Stimulated activated memory B cell treated with anti-CD40 and anti-IgM and Interleukin-4, amounts not matched to agents 10 μg/mL and 1 μg/mL and 100 μg/mL, for 72 hours (primary cell): ENCODE measurements around the gene SPATA16.
"Not testable (repeated sequence)": the region's sequence is repeated elsewhere in the genome, so short reads cannot be mapped to it uniquely, and the experiment has no call there.

Experiments used
- ATAC-seq: fragments of 150-1000 bp; cut with Tn5 transposase; 2 replicates; pipeline ENCODE4 v1.10.0; 2021
- H3K27ac Mint-ChIP-seq: one replicate; pipeline ENCODE4 v1.8.0; 2022; ENCODE audit warnings: mild to moderate bottlenecking, mixed read lengths
- H3K27me3 Mint-ChIP-seq: one replicate; pipeline ENCODE4 v1.8.0; 2022; ENCODE audit warnings: mixed read lengths
- H3K36me3 Mint-ChIP-seq: one replicate; pipeline ENCODE4 v1.8.0; 2022; ENCODE audit warnings: mixed read lengths
- H3K4me1 Mint-ChIP-seq: one replicate; pipeline ENCODE4 v1.8.0; 2022; ENCODE audit warnings: mixed read lengths
- H3K4me3 Mint-ChIP-seq: one replicate; pipeline ENCODE4 v1.8.0; 2022; ENCODE audit warnings: mild to moderate bottlenecking, moderate library complexity, mixed read lengths
- H3K9me3 Mint-ChIP-seq: one replicate; pipeline ENCODE4 v1.8.0; 2022; ENCODE audit warnings: mixed read lengths

The SPATA16 gene

GRCh38 chr3:172868582-172869200 lies 272.3 kb downstream of the SPATA16 start:
- Mint-ChIP-seq H3K4me1 (no peaks in the 10 kb centered on the region), H3K4me3 (no peak overlapping the region), H3K27ac (no peak overlapping the region), H3K9me3 (no peaks in the 10 kb centered on the region), H3K27me3 (no peaks in the 10 kb centered on the region), H3K36me3 (no peaks in the 10 kb centered on the region)
- ATAC-seq, result no peak

- H3K27ac Mint-ChIP-seq, H3K36me3 Mint-ChIP-seq, H3K4me1 Mint-ChIP-seq, H3K4me3 Mint-ChIP-seq, H3K9me3 Mint-ChIP-seq, ATAC-seq, H3K27me3 Mint-ChIP-seq: not testable (repeated sequence)
Measured at GRCh38 chr3:172866726-172867350, 274.2 kb downstream of the SPATA16 start.

- H3K4me3 Mint-ChIP-seq, result no peak overlapping the region
- no peak overlapping the region for H3K27ac Mint-ChIP-seq
Measured at GRCh38 chr3:172859041-172859440, 282.0 kb downstream of the SPATA16 start.

GRCh38 chr3:172856795-172857742 lies 284.0 kb downstream of the SPATA16 start:
- no peak overlapping the region for H3K4me3 Mint-ChIP-seq
- H3K36me3 Mint-ChIP-seq, result no peaks in the 10 kb centered on the region
- H3K27ac Mint-ChIP-seq, result no peak overlapping the region

More at GRCh38 chr3:172859041-172859440, 282.0 kb downstream of the SPATA16 start:
- no peaks in the 10 kb centered on the region for H3K4me1 Mint-ChIP-seq
- H3K27me3 Mint-ChIP-seq, result no peaks in the 10 kb centered on the region
- no peaks in the 10 kb centered on the region for H3K9me3 Mint-ChIP-seq
- ATAC-seq, result no peak
- no peaks in the 10 kb centered on the region for H3K36me3 Mint-ChIP-seq

GRCh38 chr3:172855037-172855436 lies 286.0 kb downstream of the SPATA16 start:
- H3K36me3 Mint-ChIP-seq, result no peaks in the 10 kb centered on the region
- ATAC-seq, result no peak
- peaks cover 12% of the 10 kb centered on the region for H3K27me3 Mint-ChIP-seq
- no peak overlapping the region for H3K27ac Mint-ChIP-seq
- H3K9me3 Mint-ChIP-seq, result no peaks in the 10 kb centered on the region
- no peak overlapping the region for H3K4me3 Mint-ChIP-seq
- no peaks in the 10 kb centered on the region for H3K4me1 Mint-ChIP-seq

More at GRCh38 chr3:172856795-172857742, 284.0 kb downstream of the SPATA16 start:
- no peaks in the 10 kb centered on the region for H3K27me3 Mint-ChIP-seq
- H3K4me1 Mint-ChIP-seq, result no peaks in the 10 kb centered on the region
- ATAC-seq, result no peak
- H3K9me3 Mint-ChIP-seq, result no peaks in the 10 kb centered on the region

GRCh38 chr3:172853921-172854666 lies 286.9 kb downstream of the SPATA16 start:
- Mint-ChIP-seq H3K4me3 (no peak overlapping the region), H3K4me1 (no peaks in the 10 kb centered on the region), H3K9me3 (no peaks in the 10 kb centered on the region), H3K27ac (no peak overlapping the region), H3K36me3 (no peaks in the 10 kb centered on the region), H3K27me3 (peaks cover 16% of the 10 kb centered on the region)
- no peak for ATAC-seq

- Mint-ChIP-seq H3K27me3 (peaks cover 16% of the 10 kb centered on the region), H3K27ac (no peak overlapping the region), H3K9me3 (no peaks in the 10 kb centered on the region), H3K4me1 (no peaks in the 10 kb centered on the region), H3K4me3 (no peak overlapping the region), H3K36me3 (no peaks in the 10 kb centered on the region)
- no peak for ATAC-seq
Measured at GRCh38 chr3:172853005-172853404, 288.0 kb downstream of the SPATA16 start.

GRCh38 chr3:172848910-172849309 lies 292.1 kb downstream of the SPATA16 start:
- no peak for ATAC-seq
- peaks cover 16% of the 10 kb centered on the region for H3K27me3 Mint-ChIP-seq
- no peak overlapping the region for H3K4me3 Mint-ChIP-seq
- peaks cover 2% of the 10 kb centered on the region for H3K9me3 Mint-ChIP-seq
- no peak overlapping the region for H3K27ac Mint-ChIP-seq
- H3K36me3 Mint-ChIP-seq, result no peaks in the 10 kb centered on the region
- peaks cover 8% of the 10 kb centered on the region for H3K4me1 Mint-ChIP-seq

- no peak for ATAC-seq
- Mint-ChIP-seq H3K27ac (no peak overlapping the region), H3K4me3 (no peak overlapping the region), H3K9me3 (peaks cover 2% of the 10 kb centered on the region), H3K27me3 (peaks cover 25% of the 10 kb centered on the region), H3K4me1 (peaks cover 8% of the 10 kb centered on the region), H3K36me3 (no peaks in the 10 kb centered on the region)
Measured at GRCh38 chr3:172847292-172847691, 293.7 kb downstream of the SPATA16 start.

GRCh38 chr3:172846706-172847105 lies 294.3 kb downstream of the SPATA16 start:
- no peak for ATAC-seq
- Mint-ChIP-seq H3K27me3 (peaks cover 25% of the 10 kb centered on the region), H3K27ac (no peak overlapping the region), H3K9me3 (peaks cover 2% of the 10 kb centered on the region), H3K4me3 (no peak overlapping the region), H3K4me1 (peaks cover 8% of the 10 kb centered on the region), H3K36me3 (no peaks in the 10 kb centered on the region)

- H3K9me3 Mint-ChIP-seq, result peaks cover 3% of the 10 kb centered on the region
- H3K27me3 Mint-ChIP-seq, result peaks cover 24% of the 10 kb centered on the region
Measured at GRCh38 chr3:172846103-172846561, 294.9 kb downstream of the SPATA16 start.

GRCh38 chr3:172844428-172844827 lies 296.6 kb downstream of the SPATA16 start:
- no peaks in the 10 kb centered on the region for H3K36me3 Mint-ChIP-seq
- no peak for ATAC-seq
- no peak overlapping the region for H3K4me3 Mint-ChIP-seq
- H3K27me3 Mint-ChIP-seq, result peaks cover 9% of the 10 kb centered on the region
- H3K4me1 Mint-ChIP-seq, result peaks cover 8% of the 10 kb centered on the region
- peaks cover 6% of the 10 kb centered on the region for H3K9me3 Mint-ChIP-seq
- no peak overlapping the region for H3K27ac Mint-ChIP-seq

More at GRCh38 chr3:172846103-172846561, 294.9 kb downstream of the SPATA16 start:
- H3K36me3 Mint-ChIP-seq, result no peaks in the 10 kb centered on the region
- H3K4me1 Mint-ChIP-seq, result peaks cover 8% of the 10 kb centered on the region
- ATAC-seq, result no peak
- no peak overlapping the region for H3K4me3 Mint-ChIP-seq
- no peak overlapping the region for H3K27ac Mint-ChIP-seq

GRCh38 chr3:172840913-172841312 lies 300.1 kb downstream of the SPATA16 start:
- H3K27ac Mint-ChIP-seq, result no peak overlapping the region
- peaks cover 9% of the 10 kb centered on the region for H3K27me3 Mint-ChIP-seq
- no peaks in the 10 kb centered on the region for H3K36me3 Mint-ChIP-seq
- no peaks in the 10 kb centered on the region for H3K4me1 Mint-ChIP-seq
- peaks cover 3% of the 10 kb centered on the region for H3K9me3 Mint-ChIP-seq
- ATAC-seq, result no peak
- no peak overlapping the region for H3K4me3 Mint-ChIP-seq

GRCh38 chr3:172840463-172840862 lies 300.6 kb downstream of the SPATA16 start:
- Mint-ChIP-seq H3K4me3 (no peak overlapping the region), H3K9me3 (peaks cover 3% of the 10 kb centered on the region), H3K4me1 (no peaks in the 10 kb centered on the region), H3K27ac (no peak overlapping the region), H3K36me3 (no peaks in the 10 kb centered on the region), H3K27me3 (peaks cover 9% of the 10 kb centered on the region)
- no peak for ATAC-seq

GRCh38 chr3:172839679-172840078 lies 301.4 kb downstream of the SPATA16 start:
- Mint-ChIP-seq H3K36me3 (no peaks in the 10 kb centered on the region), H3K9me3 (peaks cover 3% of the 10 kb centered on the region), H3K27me3 (peaks cover 9% of the 10 kb centered on the region), H3K4me3 (no peak overlapping the region), H3K27ac (no peak overlapping the region), H3K4me1 (no peaks in the 10 kb centered on the region)
- ATAC-seq, result no peak
